Measurements from ENCODE around the gene MPP2. TPM values are rescaled to one million over a fixed set of nuclear protein-coding genes. Genes with fewer than 3 reads are reported as not detected.

The MPP2 gene
- total RNA-seq, 4 donors from 2014 or later = 2.0 to 20.9 (median 13.3) TPM

DNA sequence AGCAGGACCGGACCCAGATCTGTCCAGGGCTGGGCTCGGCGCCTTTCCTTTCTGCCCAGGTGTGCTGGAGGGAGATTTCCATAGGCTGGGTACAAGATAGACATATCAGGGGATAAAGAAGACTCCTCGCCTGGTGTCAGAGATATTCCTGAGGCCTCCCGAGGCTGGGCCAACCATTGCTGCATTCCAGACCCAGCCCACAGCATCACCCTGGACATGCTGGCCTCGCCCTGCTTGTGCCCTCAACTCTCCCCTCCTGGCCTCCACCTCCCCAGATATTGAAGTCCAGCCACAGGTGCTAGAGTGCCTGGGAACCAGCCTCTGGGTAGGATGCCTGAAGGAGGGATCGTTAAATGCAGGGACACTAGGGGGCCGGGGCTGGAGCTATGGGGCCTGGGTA lies 58.2 kb downstream of the MPP2 start:
- Histone ChIP-seq H3K4me3 (no peak overlapping the region), H3K36me3 (no peaks in the 10 kb centered on the region), H3K4me1 (no peaks in the 10 kb centered on the region), H3K9me3 (no peaks in the 10 kb centered on the region), H3K27me3 (no peaks in the 10 kb centered on the region), H3K27ac (no peak overlapping the region)
- TF ChIP-seq, protein P1, sequence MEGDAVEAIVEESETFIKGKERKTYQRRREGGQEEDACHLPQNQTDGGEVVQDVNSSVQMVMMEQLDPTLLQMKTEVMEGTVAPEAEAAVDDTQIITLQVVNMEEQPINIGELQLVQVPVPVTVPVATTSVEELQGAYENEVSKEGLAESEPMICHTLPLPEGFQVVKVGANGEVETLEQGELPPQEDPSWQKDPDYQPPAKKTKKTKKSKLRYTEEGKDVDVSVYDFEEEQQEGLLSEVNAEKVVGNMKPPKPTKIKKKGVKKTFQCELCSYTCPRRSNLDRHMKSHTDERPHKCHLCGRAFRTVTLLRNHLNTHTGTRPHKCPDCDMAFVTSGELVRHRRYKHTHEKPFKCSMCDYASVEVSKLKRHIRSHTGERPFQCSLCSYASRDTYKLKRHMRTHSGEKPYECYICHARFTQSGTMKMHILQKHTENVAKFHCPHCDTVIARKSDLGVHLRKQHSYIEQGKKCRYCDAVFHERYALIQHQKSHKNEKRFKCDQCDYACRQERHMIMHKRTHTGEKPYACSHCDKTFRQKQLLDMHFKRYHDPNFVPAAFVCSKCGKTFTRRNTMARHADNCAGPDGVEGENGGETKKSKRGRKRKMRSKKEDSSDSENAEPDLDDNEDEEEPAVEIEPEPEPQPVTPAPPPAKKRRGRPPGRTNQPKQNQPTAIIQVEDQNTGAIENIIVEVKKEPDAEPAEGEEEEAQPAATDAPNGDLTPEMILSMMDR (IDR thresholded peaks at IDR 0.05) = no peak
- no peak for TF ChIP-seq POLR2A (IDR thresholded peaks at IDR 0.05)
- intact Hi-C loops (cut with DNase I; ENCODE audit: low total_unique reads) = loop anchor here (10.0 kb wide), 1 partner anchor 154 kb away; no protein-coding TSS in a partner anchor
- no peak for DNase-seq

DNA sequence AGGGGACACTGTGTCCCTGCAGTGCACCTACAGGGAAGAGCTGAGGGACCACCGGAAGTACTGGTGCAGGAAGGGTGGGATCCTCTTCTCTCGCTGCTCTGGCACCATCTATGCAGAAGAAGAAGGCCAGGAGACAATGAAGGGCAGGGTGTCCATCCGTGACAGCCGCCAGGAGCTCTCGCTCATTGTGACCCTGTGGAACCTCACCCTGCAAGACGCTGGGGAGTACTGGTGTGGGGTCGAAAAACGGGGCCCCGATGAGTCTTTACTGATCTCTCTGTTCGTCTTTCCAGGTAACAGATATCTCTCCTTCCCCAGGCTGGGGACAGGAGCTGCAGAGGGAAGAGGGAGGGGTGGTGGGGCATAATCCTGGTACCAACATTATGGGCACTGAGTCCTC lies 58.7 kb downstream of the MPP2 start:
- Histone ChIP-seq H3K4me3 (no peak overlapping the region), H3K9me3 (no peaks in the 10 kb centered on the region), H3K36me3 (no peaks in the 10 kb centered on the region), H3K4me1 (no peaks in the 10 kb centered on the region), H3K27ac (no peak overlapping the region), H3K27me3 (no peaks in the 10 kb centered on the region)
- intact Hi-C loops (cut with DNase I; ENCODE audit: low total_unique reads) = loop anchor here (10.0 kb wide), 1 partner anchor 154 kb away; no protein-coding TSS in a partner anchor
- no peak for TF ChIP-seq POLR2A (IDR thresholded peaks at IDR 0.05)
- TF ChIP-seq, protein P1 (IDR thresholded peaks at IDR 0.05) = no peak
- DNase-seq = no peak

DNA sequence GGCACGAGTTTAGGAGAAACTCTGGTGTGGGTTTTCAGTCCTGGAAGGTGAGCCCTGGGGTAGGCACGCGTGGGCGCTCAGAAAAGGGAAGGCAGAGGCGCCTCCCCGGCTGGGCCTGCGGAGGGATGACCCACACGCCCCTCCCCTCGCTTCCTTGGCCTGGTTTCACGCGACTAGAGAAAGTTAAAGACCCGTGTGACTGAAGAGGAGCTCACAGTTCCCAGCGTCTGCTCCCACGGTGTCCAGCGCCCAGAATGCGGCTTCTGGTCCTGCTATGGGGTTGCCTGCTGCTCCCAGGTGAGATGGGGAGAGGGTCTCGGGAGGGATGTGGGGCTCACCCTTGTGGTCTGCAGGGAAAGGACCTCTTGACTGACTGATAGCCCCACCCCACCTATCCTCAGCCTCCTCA lies 60.4 kb downstream of the MPP2 start, which contains the start of gene CD300LG:
Gene CD300LG (plus strand): TSS at position 214 of the 409 bp plus-strand sequence. CDS start 41 bp downstream, at position 255.
- Histone ChIP-seq H3K4me1 (no peaks in the 10 kb centered on the region), H3K4me3 (no peak within 1 kb of the TSS), H3K9me3 (no peaks in the 10 kb centered on the region), H3K36me3 (no peaks in the 10 kb centered on the region), H3K27ac (peak within 1 kb of the TSS; percentile 34 to 56), H3K27me3 (no peaks in the 10 kb centered on the region)
- intact Hi-C loops (cut with DNase I; ENCODE audit: low total_unique reads) = loop anchor here (10.0 kb wide), 1 partner anchor 152 kb away; no protein-coding TSS in a partner anchor
- no peak for TF ChIP-seq POLR2A (IDR thresholded peaks at IDR 0.05)
- TF ChIP-seq, protein P1 (IDR thresholded peaks at IDR 0.05) = no peak
- peak; percentile 37 to 54 for DNase-seq

DNA sequence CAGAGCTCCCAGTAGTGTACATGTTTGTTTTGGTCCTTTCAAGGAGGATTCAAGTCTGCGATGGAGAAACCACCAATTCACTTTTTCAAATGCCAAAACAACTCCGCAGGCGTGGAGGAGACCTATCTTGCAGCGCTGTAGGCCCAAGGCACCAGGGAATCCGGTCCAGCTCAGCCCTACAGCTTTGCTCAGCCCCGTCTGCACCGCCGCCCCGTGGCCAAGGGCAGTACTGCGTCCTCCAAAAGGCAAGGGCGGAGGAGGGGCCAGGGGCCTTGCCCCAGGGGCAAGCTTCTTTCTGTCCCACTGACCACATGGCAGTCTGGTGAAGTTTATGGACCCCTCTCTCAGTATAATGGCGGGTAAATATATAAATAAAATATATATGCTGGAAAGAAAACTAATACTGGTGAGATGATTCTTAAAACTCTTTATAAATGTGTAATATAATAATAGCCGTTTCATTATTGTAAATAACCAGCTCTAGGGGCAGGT lies 61.1 kb downstream of the MPP2 start:
- peak; percentile 85 to 87 for DNase-seq
- Histone ChIP-seq H3K4me3 (no peak overlapping the region), H3K27ac (peak overlapping the region; percentile 34 to 56), H3K4me1 (no peaks in the 10 kb centered on the region), H3K27me3 (no peaks in the 10 kb centered on the region), H3K9me3 (no peaks in the 10 kb centered on the region), H3K36me3 (no peaks in the 10 kb centered on the region)
- no peak for TF ChIP-seq POLR2A (IDR thresholded peaks at IDR 0.05)
- TF ChIP-seq, protein P1 (IDR thresholded peaks at IDR 0.05) = peak; percentile 90 to 99 (median 96)
- intact Hi-C loops (cut with DNase I; ENCODE audit: low total_unique reads) = loop anchor here (10.0 kb wide), 1 partner anchor 151 kb away; no protein-coding TSS in a partner anchor

DNA sequence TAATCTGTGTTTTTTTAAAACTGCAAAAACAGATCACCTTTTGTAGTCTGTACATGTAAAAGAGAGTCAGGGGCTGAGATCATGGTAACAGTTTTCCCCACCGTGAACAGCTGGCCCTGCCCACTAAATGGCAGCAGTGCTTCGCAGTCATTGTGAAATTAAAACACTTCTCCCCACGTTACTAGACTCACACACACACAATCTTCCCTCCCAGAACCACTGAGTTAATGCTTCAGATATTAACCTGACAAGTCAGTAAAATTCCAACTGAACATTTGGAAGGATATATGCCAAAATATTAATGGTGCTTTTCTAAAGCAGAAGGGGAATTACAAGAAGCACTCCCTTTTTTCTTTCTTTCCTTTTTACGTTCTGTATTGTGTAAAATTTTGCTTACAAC lies 61.6 kb downstream of the MPP2 start:
- TF ChIP-seq, protein P1 (IDR thresholded peaks at IDR 0.05) = no peak
- no peak for TF ChIP-seq POLR2A (IDR thresholded peaks at IDR 0.05)
- intact Hi-C loops (cut with DNase I; ENCODE audit: low total_unique reads) = loop anchor here (10.0 kb wide), 1 partner anchor 151 kb away; no protein-coding TSS in a partner anchor
- no peaks in the 10 kb centered on the region for H3K27me3 ChIP-seq
- no peaks in the 10 kb centered on the region for H3K4me1 ChIP-seq
- no peak overlapping the region for H3K4me3 ChIP-seq
- no peak for DNase-seq
- peak overlapping the region in 1 of 2 donors; percentile 56 for H3K27ac ChIP-seq
- no peaks in the 10 kb centered on the region for H3K9me3 ChIP-seq
- no peaks in the 10 kb centered on the region for H3K36me3 ChIP-seq
